Glutamatergic neuron (in vitro differentiated cells): ENCODE results near the gene JMJD1C. TPM values are rescaled to one million over a fixed set of nuclear protein-coding genes. Genes with fewer than 3 reads are reported as not detected.

Source experiments
- DNase-seq: peaks from one replicate; pipeline ENCODE4 v3.0.0; 2022
- H3K27ac Mint-ChIP-seq: one replicate; pipeline ENCODE4 v1.8.0; 2020; ENCODE audit warnings: mild to moderate bottlenecking, mixed read lengths, inconsistent platforms; ENCODE audit not compliant: unreplicated experiment
- H3K27me3 Mint-ChIP-seq: one replicate; pipeline ENCODE4 v1.8.0; 2020; ENCODE audit warnings: mild to moderate bottlenecking, moderate library complexity, mixed read lengths, inconsistent platforms; ENCODE audit not compliant: unreplicated experiment
- H3K36me3 Mint-ChIP-seq: one replicate; pipeline ENCODE4 v1.8.0; 2020; ENCODE audit warnings: mild to moderate bottlenecking, mixed read lengths, inconsistent platforms; ENCODE audit not compliant: unreplicated experiment
- H3K4me1 Mint-ChIP-seq: one replicate; pipeline ENCODE4 v1.8.0; 2020; ENCODE audit warnings: mild to moderate bottlenecking, low read depth, mixed read lengths, inconsistent platforms; ENCODE audit not compliant: unreplicated experiment
- H3K4me3 Mint-ChIP-seq: one replicate; pipeline ENCODE4 v1.8.0; 2020; ENCODE audit warnings: mild to moderate bottlenecking, mixed read lengths, inconsistent platforms; ENCODE audit not compliant: unreplicated experiment
- H3K9me3 Mint-ChIP-seq: one replicate; pipeline ENCODE4 v1.8.0; 2020; ENCODE audit warnings: mild to moderate bottlenecking, moderate library complexity, mixed read lengths, inconsistent platforms; ENCODE audit not compliant: unreplicated experiment
- total RNA-seq: library from RNA; stranded (reverse); fragmentation: NEBNext Ultra II Directional; extraction: Animal tissue kit (Norgen Biotek cat#: 25700); gene quantifications from one replicate; pipeline ENCODE4 v1.2.1, GENCODE V29; 2021; ENCODE audit not compliant: unreplicated experiment
- TF ChIP-seq, protein P1 (sequence below): fragments of 200-600 bp; sonication (generic); IDR thresholded peaks from one replicate; pipeline ENCODE4 v1.5.0; 2021; ENCODE audit not compliant: partially characterized antibody, unreplicated experiment

Gene JMJD1C
- total RNA-seq, 1 donor from 2014 or later, result 110 TPM

DNA sequence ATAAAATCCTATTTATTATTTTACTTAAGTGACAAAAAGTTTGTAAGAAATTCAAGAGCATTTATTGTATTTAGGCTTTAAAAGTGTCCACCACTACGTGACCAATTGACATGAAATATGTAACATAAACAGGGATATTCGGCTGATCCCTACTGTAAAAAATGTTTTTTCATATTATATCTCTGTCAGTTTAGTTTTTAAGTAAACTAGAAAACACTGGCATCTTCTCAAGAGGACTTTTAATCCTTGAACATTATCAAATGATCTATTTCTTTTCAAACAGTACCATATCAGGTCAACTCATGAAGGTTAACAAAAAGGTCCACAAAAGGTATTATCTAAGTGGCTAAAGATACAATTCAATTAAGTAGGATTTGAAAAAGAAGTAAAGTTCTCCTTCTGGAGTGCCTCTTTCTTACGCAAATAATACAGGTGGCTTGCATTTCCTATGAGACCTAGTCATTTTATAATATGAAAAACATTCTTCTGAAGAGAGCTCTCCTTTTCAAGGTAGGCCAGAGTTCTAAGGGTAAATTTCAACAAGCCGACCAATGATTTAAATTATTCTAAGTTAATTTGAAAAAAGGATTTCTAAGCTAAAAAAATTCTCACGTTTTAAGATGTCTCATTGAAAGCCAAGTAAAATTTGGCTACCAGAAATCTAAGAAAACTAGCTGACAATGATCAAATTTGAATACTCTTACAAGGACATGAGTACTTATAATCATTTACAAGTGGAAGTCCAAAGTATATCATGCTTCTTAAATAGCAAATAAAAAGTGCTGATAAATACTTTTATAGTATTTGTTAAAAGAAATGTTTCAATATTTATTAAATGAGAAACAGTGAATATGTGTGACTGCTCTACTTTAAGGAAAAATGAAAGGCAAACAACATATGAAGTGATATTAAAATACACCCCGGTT is 199.1 kb downstream of the JMJD1C start:
- H3K4me1 Mint-ChIP-seq, result peaks cover 13% of the 10 kb centered on the region
- TF ChIP-seq, protein P1, sequence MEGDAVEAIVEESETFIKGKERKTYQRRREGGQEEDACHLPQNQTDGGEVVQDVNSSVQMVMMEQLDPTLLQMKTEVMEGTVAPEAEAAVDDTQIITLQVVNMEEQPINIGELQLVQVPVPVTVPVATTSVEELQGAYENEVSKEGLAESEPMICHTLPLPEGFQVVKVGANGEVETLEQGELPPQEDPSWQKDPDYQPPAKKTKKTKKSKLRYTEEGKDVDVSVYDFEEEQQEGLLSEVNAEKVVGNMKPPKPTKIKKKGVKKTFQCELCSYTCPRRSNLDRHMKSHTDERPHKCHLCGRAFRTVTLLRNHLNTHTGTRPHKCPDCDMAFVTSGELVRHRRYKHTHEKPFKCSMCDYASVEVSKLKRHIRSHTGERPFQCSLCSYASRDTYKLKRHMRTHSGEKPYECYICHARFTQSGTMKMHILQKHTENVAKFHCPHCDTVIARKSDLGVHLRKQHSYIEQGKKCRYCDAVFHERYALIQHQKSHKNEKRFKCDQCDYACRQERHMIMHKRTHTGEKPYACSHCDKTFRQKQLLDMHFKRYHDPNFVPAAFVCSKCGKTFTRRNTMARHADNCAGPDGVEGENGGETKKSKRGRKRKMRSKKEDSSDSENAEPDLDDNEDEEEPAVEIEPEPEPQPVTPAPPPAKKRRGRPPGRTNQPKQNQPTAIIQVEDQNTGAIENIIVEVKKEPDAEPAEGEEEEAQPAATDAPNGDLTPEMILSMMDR, result no peak
- no peak overlapping the region for H3K27ac Mint-ChIP-seq
- DNase-seq, result no peak
- peaks cover 1% of the 10 kb centered on the region for H3K27me3 Mint-ChIP-seq
- no peaks in the 10 kb centered on the region for H3K36me3 Mint-ChIP-seq
- H3K4me3 Mint-ChIP-seq, result peak overlapping the region; percentile 98
- H3K9me3 Mint-ChIP-seq, result peaks cover 7% of the 10 kb centered on the region

DNA sequence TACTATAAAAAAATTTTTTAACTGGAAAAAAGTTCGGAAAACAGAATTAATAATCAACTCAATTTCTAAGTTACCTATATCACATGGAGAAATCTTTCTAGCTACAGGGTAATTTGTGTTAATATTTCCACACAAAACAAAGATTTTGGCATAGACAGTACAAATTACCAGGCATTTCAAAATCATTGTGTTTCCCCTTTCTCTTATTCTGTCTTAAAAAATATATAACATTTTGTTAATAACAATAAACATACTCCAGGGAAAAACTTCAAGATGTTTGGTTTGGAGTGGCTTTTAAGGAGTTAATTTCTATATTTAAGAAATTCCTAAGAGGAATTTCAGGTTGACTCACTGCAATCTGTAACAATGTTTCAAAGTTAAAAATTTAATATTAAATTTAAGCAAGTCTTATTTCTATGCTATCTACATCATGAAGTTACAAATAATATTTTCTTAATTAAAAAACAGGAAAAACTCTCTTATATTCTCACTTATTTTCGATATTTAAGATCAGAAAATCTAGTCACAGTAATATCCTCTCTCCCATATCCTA is 200.0 kb downstream of the JMJD1C start:
- Mint-ChIP-seq H3K4me3 (peak overlapping the region; percentile 98), H3K27ac (no peak overlapping the region), H3K27me3 (peaks cover 1% of the 10 kb centered on the region), H3K36me3 (no peaks in the 10 kb centered on the region), H3K9me3 (peaks cover 7% of the 10 kb centered on the region), H3K4me1 (peaks cover 14% of the 10 kb centered on the region)
- no peak for DNase-seq
- TF ChIP-seq, protein P1, result no peak

DNA sequence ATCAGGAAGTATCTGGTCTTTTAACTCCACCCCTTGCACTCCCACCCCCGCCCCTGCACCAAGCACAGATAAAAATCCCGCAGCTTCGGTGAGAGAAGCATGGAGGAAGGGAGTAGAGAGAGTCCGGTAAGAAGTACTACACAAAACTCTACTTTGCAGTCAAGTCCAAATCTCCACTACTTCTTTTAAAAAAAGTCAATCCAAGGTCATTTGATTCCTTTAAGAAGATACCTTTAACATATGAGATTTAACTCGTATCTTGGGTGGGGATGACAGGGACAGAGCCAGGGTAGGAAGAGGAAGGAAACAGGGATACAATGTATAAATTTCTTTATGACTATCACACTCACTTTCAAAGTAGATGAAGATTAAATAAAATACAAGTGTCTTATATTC is 200.6 kb downstream of the JMJD1C start:
- Mint-ChIP-seq H3K4me3 (peak overlapping the region; percentile 98), H3K27ac (peak overlapping the region; percentile 89), H3K9me3 (peaks cover 7% of the 10 kb centered on the region), H3K36me3 (no peaks in the 10 kb centered on the region), H3K4me1 (peaks cover 12% of the 10 kb centered on the region), H3K27me3 (peaks cover 1% of the 10 kb centered on the region)
- TF ChIP-seq, protein P1, result no peak
- peak; percentile 33 for DNase-seq

DNA sequence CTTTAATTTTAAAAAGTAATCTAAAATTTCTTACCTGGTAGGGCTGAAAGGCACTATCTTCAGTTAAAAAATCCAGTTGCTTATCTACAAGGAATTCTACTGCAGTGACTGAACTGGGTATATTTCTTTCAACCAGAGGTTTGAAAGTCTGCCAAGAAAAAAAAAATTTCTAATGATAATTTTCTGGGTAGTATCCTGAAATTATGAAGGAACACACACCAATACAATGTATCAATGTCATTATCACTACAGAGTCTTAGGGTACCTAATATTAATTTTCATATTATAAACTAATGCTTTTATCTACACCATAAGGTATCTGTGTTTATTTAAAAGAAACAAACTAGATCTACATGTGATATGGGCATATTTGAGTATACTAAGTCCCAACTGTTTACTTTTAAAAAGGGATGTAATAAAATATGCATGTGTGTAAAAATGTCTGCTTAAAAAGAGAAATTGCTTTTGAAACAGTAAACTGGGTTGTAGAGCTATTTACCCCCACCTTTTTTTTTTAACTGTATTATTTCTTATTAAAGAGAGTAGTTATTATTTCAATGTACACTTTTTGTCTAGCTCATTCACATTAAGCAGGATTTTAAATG is 201.1 kb downstream of the JMJD1C start:
- H3K36me3 Mint-ChIP-seq, result no peaks in the 10 kb centered on the region
- TF ChIP-seq, protein P1, result no peak
- peak overlapping the region; percentile 89 for H3K27ac Mint-ChIP-seq
- peaks cover 7% of the 10 kb centered on the region for H3K9me3 Mint-ChIP-seq
- H3K27me3 Mint-ChIP-seq, result no peaks in the 10 kb centered on the region
- peak overlapping the region; percentile 98 for H3K4me3 Mint-ChIP-seq
- DNase-seq, result no peak
- H3K4me1 Mint-ChIP-seq, result peaks cover 12% of the 10 kb centered on the region
